Fibroblast of villous mesenchyme (primary cell): ENCODE measurements around the gene PTPRN2. TPM values are rescaled to one million over a fixed set of nuclear protein-coding genes. Genes with fewer than 3 reads are reported as not detected.

Source experiments
- DNase-seq: peaks from one replicate; pipeline ENCODE4 v3.0.0-alpha.2; 2010; ENCODE audit warnings: low read depth
- H3K4me3 ChIP-seq: 2 replicates; pipeline ENCODE4 v1.5.1; 2011; ENCODE audit warnings: low read depth, mild to moderate bottlenecking, low read length
- total RNA-seq: library from RNA; depleted of rRNA; stranded (reverse); fragments of >200 nt; gene quantifications from 2 replicates; pipeline ENCODE4 v1.2.3, GENCODE V29; 2012
- TF ChIP-seq, protein P1 (sequence below): IDR thresholded peaks from 2 replicates; pipeline ENCODE4 v1.5.1; 2012; ENCODE audit warnings: low read depth, mild to moderate bottlenecking, low read length; ENCODE audit not compliant: insufficient read depth

The PTPRN2 gene
- total RNA-seq, 1 donor, result not detected

DNA sequence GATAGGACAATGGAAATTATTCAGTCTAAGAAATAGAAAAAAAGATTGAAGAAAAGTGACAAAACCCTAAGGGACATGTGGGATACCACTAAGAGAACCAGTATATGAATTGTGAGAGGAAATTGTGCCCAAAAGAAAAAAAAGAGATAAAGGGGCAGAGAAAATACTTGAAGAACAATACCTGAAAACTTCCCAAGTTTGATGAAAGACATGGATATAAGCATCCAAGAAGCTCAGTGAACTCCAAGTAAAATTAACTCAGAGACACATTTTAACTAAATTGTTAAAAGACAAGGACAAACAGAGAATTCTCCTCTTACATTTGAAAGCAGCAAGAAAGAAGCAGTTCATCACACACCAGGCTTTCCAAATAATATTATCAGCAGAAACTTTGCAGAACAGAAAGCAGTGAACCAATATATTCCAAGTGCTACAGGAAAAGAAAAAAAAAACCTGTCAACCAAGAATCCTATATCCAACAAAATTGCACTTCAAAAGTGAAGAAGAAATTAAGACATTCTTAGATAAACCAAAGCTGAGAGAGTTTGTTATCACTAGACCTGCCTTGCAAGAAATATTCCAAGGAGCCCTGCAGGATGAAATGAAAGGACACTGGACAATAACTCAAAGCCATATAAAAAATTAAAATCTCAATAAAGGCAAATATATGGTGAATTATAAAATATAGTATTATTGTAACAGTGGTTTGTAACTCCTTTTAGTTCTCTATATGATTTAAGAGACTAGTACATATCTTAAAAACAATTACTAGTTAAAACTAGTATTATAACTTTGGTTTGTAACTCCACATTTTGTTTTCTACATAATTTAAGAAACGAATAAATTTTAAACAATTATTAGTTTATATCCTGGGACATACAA lies 470.0 kb downstream of the PTPRN2 start:
- TF ChIP-seq, protein P1, sequence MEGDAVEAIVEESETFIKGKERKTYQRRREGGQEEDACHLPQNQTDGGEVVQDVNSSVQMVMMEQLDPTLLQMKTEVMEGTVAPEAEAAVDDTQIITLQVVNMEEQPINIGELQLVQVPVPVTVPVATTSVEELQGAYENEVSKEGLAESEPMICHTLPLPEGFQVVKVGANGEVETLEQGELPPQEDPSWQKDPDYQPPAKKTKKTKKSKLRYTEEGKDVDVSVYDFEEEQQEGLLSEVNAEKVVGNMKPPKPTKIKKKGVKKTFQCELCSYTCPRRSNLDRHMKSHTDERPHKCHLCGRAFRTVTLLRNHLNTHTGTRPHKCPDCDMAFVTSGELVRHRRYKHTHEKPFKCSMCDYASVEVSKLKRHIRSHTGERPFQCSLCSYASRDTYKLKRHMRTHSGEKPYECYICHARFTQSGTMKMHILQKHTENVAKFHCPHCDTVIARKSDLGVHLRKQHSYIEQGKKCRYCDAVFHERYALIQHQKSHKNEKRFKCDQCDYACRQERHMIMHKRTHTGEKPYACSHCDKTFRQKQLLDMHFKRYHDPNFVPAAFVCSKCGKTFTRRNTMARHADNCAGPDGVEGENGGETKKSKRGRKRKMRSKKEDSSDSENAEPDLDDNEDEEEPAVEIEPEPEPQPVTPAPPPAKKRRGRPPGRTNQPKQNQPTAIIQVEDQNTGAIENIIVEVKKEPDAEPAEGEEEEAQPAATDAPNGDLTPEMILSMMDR, result no peak
- H3K4me3 ChIP-seq, result no peak overlapping the region
- DNase-seq, result no peak

DNA sequence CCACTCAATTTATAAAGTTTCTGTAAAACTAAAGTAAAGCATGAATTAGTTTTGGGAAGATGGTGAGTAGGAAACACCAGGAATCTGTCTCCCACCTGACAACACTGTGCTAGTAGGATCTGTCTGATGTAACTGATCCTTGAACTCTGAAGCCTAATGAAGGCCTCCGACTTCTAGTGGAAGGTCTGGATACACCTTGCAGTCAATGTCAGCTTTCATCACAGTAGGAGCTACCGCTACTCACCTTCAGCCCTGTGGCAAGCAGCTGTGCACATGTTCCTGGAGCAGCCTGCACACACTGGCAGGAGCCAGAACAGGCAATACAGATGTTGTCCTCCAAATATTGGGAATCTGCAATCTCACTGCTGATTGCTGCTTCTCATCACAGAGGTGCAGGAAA lies 471.4 kb downstream of the PTPRN2 start:
- no peak for DNase-seq
- TF ChIP-seq, protein P1, result no peak
- H3K4me3 ChIP-seq, result no peak overlapping the region

DNA sequence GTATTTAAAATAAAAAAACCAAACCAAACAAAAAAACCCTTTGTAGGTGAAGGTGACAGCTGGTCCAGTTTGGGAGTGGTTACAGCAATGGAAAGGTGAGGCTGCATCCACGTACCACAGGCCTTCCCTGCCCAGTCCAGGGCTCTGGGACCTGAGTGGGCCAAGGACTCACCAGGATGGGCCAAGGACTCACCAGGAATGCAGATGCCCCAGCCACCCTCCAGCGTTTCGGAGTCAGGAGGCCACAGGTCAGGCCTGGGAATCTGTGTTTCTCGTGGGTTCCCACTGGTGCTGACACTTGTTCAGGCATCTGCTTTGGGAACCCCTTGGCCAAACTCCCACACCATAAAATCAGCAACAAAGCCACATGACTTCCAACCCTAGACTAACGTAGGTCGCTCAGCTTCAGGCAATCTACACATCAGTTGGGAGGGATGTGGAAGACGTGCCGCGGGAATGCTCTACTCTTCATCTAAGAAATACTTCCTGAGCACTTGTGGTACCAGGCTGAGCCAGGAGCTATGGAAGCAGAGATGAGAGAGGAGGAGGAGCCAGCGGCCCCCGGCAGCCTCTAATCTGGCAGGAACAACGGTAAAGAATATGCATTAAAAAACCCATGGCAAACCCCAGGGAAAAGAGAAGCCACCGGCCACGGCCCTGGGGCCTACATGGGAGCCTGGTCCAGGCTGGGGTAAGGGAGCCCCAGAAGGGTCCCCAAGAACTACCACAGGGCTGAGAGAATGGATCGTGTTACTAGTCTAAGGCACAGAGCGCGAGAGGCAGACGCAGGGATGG lies 473.4 kb downstream of the PTPRN2 start:
- TF ChIP-seq, protein P1, result no peak
- no peak for DNase-seq

DNA sequence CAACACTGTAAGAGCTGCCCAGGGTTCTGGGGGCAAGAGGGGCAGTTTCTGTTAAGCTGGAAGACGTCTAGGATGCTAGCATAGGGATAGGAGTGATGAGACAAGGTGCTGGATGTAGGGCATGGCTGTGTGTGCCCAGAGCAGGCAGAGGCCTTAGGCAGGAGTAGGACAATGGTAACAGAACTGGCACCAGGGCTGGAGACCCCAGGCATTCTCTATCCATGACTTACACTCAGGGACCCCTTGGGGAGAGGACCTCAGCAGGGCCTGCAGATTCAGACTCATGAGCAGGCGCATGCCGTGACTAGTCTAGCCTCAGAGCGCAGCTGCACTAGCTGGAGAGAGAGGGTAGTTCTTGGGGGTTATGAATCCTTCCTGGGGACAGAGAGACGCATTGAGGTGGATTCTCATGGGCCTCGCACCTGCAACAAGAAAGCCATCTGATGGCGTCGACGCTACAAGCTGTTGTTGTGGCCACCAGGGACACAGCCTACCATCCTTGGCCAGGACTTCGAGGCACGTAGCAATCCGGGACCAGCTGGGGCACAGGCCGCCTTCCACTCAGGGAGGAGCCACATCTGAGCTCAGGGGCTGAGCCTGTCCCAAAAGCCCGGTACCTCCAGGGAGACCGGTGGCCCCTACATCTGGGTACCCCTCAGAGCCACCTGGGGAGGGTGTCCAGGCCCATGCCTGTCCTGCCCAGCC lies 474.1 kb downstream of the PTPRN2 start:
- no peak for DNase-seq
- TF ChIP-seq, protein P1, result no peak
- H3K4me3 ChIP-seq, result no peak overlapping the region

More for the DNA sequence above, 473.4 kb downstream of the PTPRN2 start:
- H3K4me3 ChIP-seq, result no peak overlapping the region

DNA sequence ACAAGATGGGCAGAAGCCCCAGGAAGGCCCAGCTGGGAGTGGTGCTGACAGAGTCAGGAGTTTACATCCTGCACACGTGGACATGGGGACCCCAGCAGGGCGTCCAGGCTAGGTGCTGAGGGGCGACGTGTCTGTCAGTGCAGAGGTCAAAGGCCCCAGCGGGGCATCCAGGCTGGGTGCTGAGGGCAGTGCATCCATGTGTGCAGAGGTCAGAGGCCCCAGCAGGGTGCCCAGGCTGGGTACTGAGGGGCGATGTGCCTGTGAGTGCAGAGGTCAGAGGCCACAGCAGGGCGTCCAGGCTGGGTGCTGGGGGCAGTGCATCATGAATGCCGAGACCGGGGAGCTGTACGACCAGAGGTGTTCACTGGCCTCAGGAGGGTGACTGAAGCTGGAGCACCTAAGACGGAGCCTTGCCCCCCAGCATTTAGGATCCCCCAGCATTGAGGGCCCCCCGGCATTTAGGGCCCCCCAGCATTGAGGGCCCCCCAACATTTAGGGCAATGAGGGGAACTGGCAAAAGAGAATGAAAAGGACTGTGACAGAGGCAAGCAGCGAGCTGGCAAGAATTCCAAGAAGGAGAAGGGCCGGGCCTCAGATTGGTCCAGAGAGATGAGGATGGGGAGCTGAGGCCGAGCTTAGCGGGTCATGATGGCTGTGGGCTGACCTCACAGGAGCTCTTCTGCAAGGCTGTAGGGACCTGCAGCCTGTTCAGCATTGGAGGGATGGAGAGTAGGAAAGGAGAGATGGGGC lies 474.9 kb downstream of the PTPRN2 start:
- H3K4me3 ChIP-seq, result no peak overlapping the region
- DNase-seq, result no peak
- TF ChIP-seq, protein P1, result no peak
